ENCODE measurements around the gene CCDC149. TPM values are rescaled to one million over a fixed set of nuclear protein-coding genes. Genes with fewer than 3 reads are reported as not detected.

Gene CCDC149
- total RNA-seq = not detected in 2 replicates

GRCh38 chr4:24912252-24913118 is at the start of gene CCDC149:
TSS of gene CCDC149 (minus strand) at chr4:24913042. CDS start at chr4:24912864, 178 bp downstream.
- Mint-ChIP-seq H3K27me3 (ENCODE audit: low read depth) (peaks cover 19% of the 10 kb centered on the region), H3K9me3 (peaks cover 8% of the 10 kb centered on the region), H3K27ac (no peak within 1 kb of the TSS), H3K4me3 (ENCODE audit: low read depth) (peak within 1 kb of the TSS; percentile 65), H3K36me3 (ENCODE audit: low read depth) (no peaks in the 10 kb centered on the region), H3K4me1 (ENCODE audit: low read depth) (no peaks in the 10 kb centered on the region)
- intact Hi-C loops (cut with micrococcal nuclease) = no loop called here
- no peak for DNase-seq (ENCODE audit: low spot score)

- no peaks in the 10 kb centered on the region for H3K36me3 Mint-ChIP-seq (ENCODE audit: low read depth)
- intact Hi-C loops (cut with micrococcal nuclease) = no loop called here
- no peak overlapping the region for H3K27ac Mint-ChIP-seq
These were observed 45.0 kb upstream of the CCDC149 start for GRCh38 chr4:24957886-24958285.

GRCh38 chr4:24956763-24957162 is 43.9 kb upstream of the CCDC149 start:
- Mint-ChIP-seq H3K36me3 (ENCODE audit: low read depth) (no peaks in the 10 kb centered on the region), H3K4me1 (ENCODE audit: low read depth) (no peaks in the 10 kb centered on the region), H3K9me3 (peaks cover 4% of the 10 kb centered on the region), H3K27ac (no peak overlapping the region), H3K4me3 (ENCODE audit: low read depth) (no peak overlapping the region), H3K27me3 (ENCODE audit: low read depth) (no peaks in the 10 kb centered on the region)
- DNase-seq (ENCODE audit: low spot score) = no peak
- intact Hi-C loops (cut with micrococcal nuclease) = no loop called here

More at GRCh38 chr4:24957886-24958285, 45.0 kb upstream of the CCDC149 start:
- no peak for DNase-seq (ENCODE audit: low spot score)
- Mint-ChIP-seq H3K9me3 (peaks cover 4% of the 10 kb centered on the region), H3K27me3 (ENCODE audit: low read depth) (no peaks in the 10 kb centered on the region), H3K4me1 (ENCODE audit: low read depth) (no peaks in the 10 kb centered on the region), H3K4me3 (ENCODE audit: low read depth) (no peak overlapping the region)

GRCh38 chr4:24956091-24956490 is 43.2 kb upstream of the CCDC149 start:
- DNase-seq (ENCODE audit: low spot score) = no peak
- no peak overlapping the region for H3K4me3 Mint-ChIP-seq (ENCODE audit: low read depth)
- H3K36me3 Mint-ChIP-seq (ENCODE audit: low read depth) = no peaks in the 10 kb centered on the region
- H3K27me3 Mint-ChIP-seq (ENCODE audit: low read depth) = no peaks in the 10 kb centered on the region
- H3K27ac Mint-ChIP-seq = no peak overlapping the region
- H3K9me3 Mint-ChIP-seq = peaks cover 4% of the 10 kb centered on the region
- H3K4me1 Mint-ChIP-seq (ENCODE audit: low read depth) = no peaks in the 10 kb centered on the region
- intact Hi-C loops (cut with micrococcal nuclease) = no loop called here

- no peak for DNase-seq (ENCODE audit: low spot score)
- Mint-ChIP-seq H3K4me3 (ENCODE audit: low read depth) (no peak overlapping the region), H3K27me3 (ENCODE audit: low read depth) (no peaks in the 10 kb centered on the region), H3K36me3 (ENCODE audit: low read depth) (no peaks in the 10 kb centered on the region), H3K4me1 (ENCODE audit: low read depth) (no peaks in the 10 kb centered on the region), H3K9me3 (peaks cover 2% of the 10 kb centered on the region), H3K27ac (no peak overlapping the region)
- intact Hi-C loops (cut with micrococcal nuclease) = no loop called here
These were observed 39.8 kb upstream of the CCDC149 start for GRCh38 chr4:24952667-24953066.

GRCh38 chr4:24949970-24950369 is 37.1 kb upstream of the CCDC149 start:
- H3K4me1 Mint-ChIP-seq (ENCODE audit: low read depth) = no peaks in the 10 kb centered on the region
- intact Hi-C loops (cut with micrococcal nuclease) = no loop called here
- no peaks in the 10 kb centered on the region for H3K27me3 Mint-ChIP-seq (ENCODE audit: low read depth)
- no peaks in the 10 kb centered on the region for H3K9me3 Mint-ChIP-seq
- H3K36me3 Mint-ChIP-seq (ENCODE audit: low read depth) = no peaks in the 10 kb centered on the region
- H3K27ac Mint-ChIP-seq = no peak overlapping the region
- DNase-seq (ENCODE audit: low spot score) = no peak
- H3K4me3 Mint-ChIP-seq (ENCODE audit: low read depth) = no peak overlapping the region

GRCh38 chr4:24937917-24938281 is 25.1 kb upstream of the CCDC149 start:
- no peak for DNase-seq (ENCODE audit: low spot score)
- no peaks in the 10 kb centered on the region for H3K27me3 Mint-ChIP-seq (ENCODE audit: low read depth)
- H3K9me3 Mint-ChIP-seq = peaks cover 30% of the 10 kb centered on the region
- H3K4me3 Mint-ChIP-seq (ENCODE audit: low read depth) = no peak overlapping the region
- H3K36me3 Mint-ChIP-seq (ENCODE audit: low read depth) = no peaks in the 10 kb centered on the region
- H3K27ac Mint-ChIP-seq = no peak overlapping the region
- intact Hi-C loops (cut with micrococcal nuclease) = no loop called here
- no peaks in the 10 kb centered on the region for H3K4me1 Mint-ChIP-seq (ENCODE audit: low read depth)

- no peak for DNase-seq (ENCODE audit: low spot score)
- Mint-ChIP-seq H3K27me3 (ENCODE audit: low read depth) (no peaks in the 10 kb centered on the region), H3K27ac (no peak overlapping the region), H3K36me3 (ENCODE audit: low read depth) (no peaks in the 10 kb centered on the region), H3K4me3 (ENCODE audit: low read depth) (no peak overlapping the region), H3K4me1 (ENCODE audit: low read depth) (no peaks in the 10 kb centered on the region), H3K9me3 (peaks cover 30% of the 10 kb centered on the region)
- intact Hi-C loops (cut with micrococcal nuclease) = no loop called here
These were observed 24.5 kb upstream of the CCDC149 start for GRCh38 chr4:24937176-24937916.

GRCh38 chr4:24935856-24936255 is 23.0 kb upstream of the CCDC149 start:
- Mint-ChIP-seq H3K27ac (no peak overlapping the region), H3K27me3 (ENCODE audit: low read depth) (no peaks in the 10 kb centered on the region), H3K4me1 (ENCODE audit: low read depth) (no peaks in the 10 kb centered on the region), H3K4me3 (ENCODE audit: low read depth) (no peak overlapping the region), H3K36me3 (ENCODE audit: low read depth) (no peaks in the 10 kb centered on the region), H3K9me3 (peaks cover 30% of the 10 kb centered on the region)
- no peak for DNase-seq (ENCODE audit: low spot score)
- intact Hi-C loops (cut with micrococcal nuclease) = no loop called here

GRCh38 chr4:24934311-24934710 is 21.5 kb upstream of the CCDC149 start:
- H3K27ac Mint-ChIP-seq = no peak overlapping the region
- no peak for DNase-seq (ENCODE audit: low spot score)
- H3K27me3 Mint-ChIP-seq (ENCODE audit: low read depth) = no peaks in the 10 kb centered on the region
- intact Hi-C loops (cut with micrococcal nuclease) = no loop called here
- no peak overlapping the region for H3K4me3 Mint-ChIP-seq (ENCODE audit: low read depth)
- no peaks in the 10 kb centered on the region for H3K36me3 Mint-ChIP-seq (ENCODE audit: low read depth)
- H3K9me3 Mint-ChIP-seq = peaks cover 30% of the 10 kb centered on the region
- no peaks in the 10 kb centered on the region for H3K4me1 Mint-ChIP-seq (ENCODE audit: low read depth)

- no peak for DNase-seq (ENCODE audit: low spot score)
- intact Hi-C loops (cut with micrococcal nuclease) = no loop called here
- Mint-ChIP-seq H3K4me3 (ENCODE audit: low read depth) (no peak overlapping the region), H3K4me1 (ENCODE audit: low read depth) (no peaks in the 10 kb centered on the region), H3K36me3 (ENCODE audit: low read depth) (no peaks in the 10 kb centered on the region), H3K9me3 (peaks cover 30% of the 10 kb centered on the region), H3K27ac (no peak overlapping the region), H3K27me3 (ENCODE audit: low read depth) (no peaks in the 10 kb centered on the region)
These were observed 20.9 kb upstream of the CCDC149 start for GRCh38 chr4:24933684-24934275.

- peaks cover 24% of the 10 kb centered on the region for H3K9me3 Mint-ChIP-seq
- intact Hi-C loops (cut with micrococcal nuclease) = no loop called here
- no peaks in the 10 kb centered on the region for H3K36me3 Mint-ChIP-seq (ENCODE audit: low read depth)
- H3K27me3 Mint-ChIP-seq (ENCODE audit: low read depth) = no peaks in the 10 kb centered on the region
- H3K27ac Mint-ChIP-seq = no peak overlapping the region
- DNase-seq (ENCODE audit: low spot score) = no peak
- no peak overlapping the region for H3K4me3 Mint-ChIP-seq (ENCODE audit: low read depth)
- no peaks in the 10 kb centered on the region for H3K4me1 Mint-ChIP-seq (ENCODE audit: low read depth)
These were observed 19.8 kb upstream of the CCDC149 start for GRCh38 chr4:24932515-24933225.

Data from activated T-helper 2 cell treated with anti-CD3 and anti-CD28 coated beads, Interferon-gamma antibody, Interleukin-2, Interleukin-4, amounts not matched to agents 10 μg/mL and 5 μg/mL and 100 μg/mL, durations not matched to agents 14 hours and 24 hours and 36 hours (primary cell).